IMR-90 (cell line): Measurements from ENCODE around the gene CHMP5. TPM values are rescaled to one million over a fixed set of nuclear protein-coding genes. Genes with fewer than 3 reads are reported as not detected.
A peak's percentile ranks its signal among the peaks of the same experiment; 100 is the strongest.

Experiments used
- ATAC-seq: fragments of 200-7000 bp; cut with Tn5 transposase; 2 replicates; pipeline ENCODE4 v1.9.1; 2020; ENCODE audit warnings: low read depth, mild to moderate bottlenecking, moderate library complexity
- BruUV-seq: library from RNA; stranded (reverse); fragments of 400-500 nt; replicated peaks from 2 replicates; lab custom pipeline; 2021; lab: Mats Ljungman, UMichigan
- CTCF ChIA-PET: fragments of 300-600 bp; formaldehyde crosslinking; extraction: SDS; loops from one replicate; lab custom pipeline; 2021; ENCODE audit warnings: antibody characterized with exemption; lab: Yijun Ruan, JAX
- POLR2A ChIA-PET: fragments of 300-600 bp; sonication (Branson Sonifier 250); formaldehyde crosslinking; loops from one replicate; lab custom pipeline; 2022; ENCODE audit warnings: antibody characterized with exemption; ENCODE audit not compliant: unreplicated experiment; lab: Charles Lee
- DNase-seq: peaks from one replicate; pipeline ENCODE4 v3.0.0; 2013
- H2AFZ ChIP-seq: replicated peaks from 2 replicates; pipeline ENCODE3; 2013; ENCODE audit warnings: low read length, mild to moderate bottlenecking; ENCODE audit not compliant: poor library complexity
- H2AK5ac ChIP-seq: 2 replicates; pipeline ENCODE4 v1.6.1; 2013; ENCODE audit warnings: low read depth, low read length, inconsistent platforms
- H2AK9ac ChIP-seq: replicated peaks from 2 replicates; pipeline ENCODE3; 2013; ENCODE audit warnings: mild to moderate bottlenecking, low read depth, low read length, moderate library complexity; ENCODE audit not compliant: poor library complexity
- H2BK120ac ChIP-seq: 2 replicates; pipeline ENCODE4 v1.6.1; 2013; ENCODE audit warnings: low read depth, low read length, inconsistent platforms
- H2BK15ac ChIP-seq: 3 replicates; pipeline ENCODE4 v1.6.1; 2013; ENCODE audit warnings: low read depth, low read length, inconsistent platforms
- H2BK20ac ChIP-seq: 2 replicates; pipeline ENCODE4 v1.6.1; 2013; ENCODE audit warnings: low read depth, mild to moderate bottlenecking, inconsistent platforms, low read length, moderate library complexity
- H2BK5ac ChIP-seq: 2 replicates; pipeline ENCODE4 v1.6.1; 2013; ENCODE audit warnings: mild to moderate bottlenecking, low read depth, low read length, inconsistent platforms; ENCODE audit not compliant: poor library complexity, severe bottlenecking
- H3K14ac ChIP-seq: replicated peaks from 2 replicates; pipeline ENCODE4 v1.6.1; 2013; ENCODE audit warnings: low read depth, low read length, inconsistent platforms
- H3K18ac ChIP-seq: 2 replicates; pipeline ENCODE4 v1.6.1; 2013; ENCODE audit warnings: low read depth, low read length, control low read depth
- H3K23ac ChIP-seq: 2 replicates; pipeline ENCODE4 v1.6.1; 2013; ENCODE audit warnings: low read depth, low read length, inconsistent platforms
- H3K27ac ChIP-seq: 2 replicates; pipeline ENCODE4 v1.5.1; 2013; ENCODE audit warnings: mild to moderate bottlenecking, control low read depth, low read length; ENCODE audit not compliant: insufficient read depth
- H3K27me3 ChIP-seq: 2 replicates; pipeline ENCODE4 v1.6.1; 2013; ENCODE audit warnings: low read length; ENCODE audit not compliant: control insufficient read depth, insufficient read depth
- H3K36me3 ChIP-seq: 2 replicates; pipeline ENCODE4 v1.6.1; 2013; ENCODE audit warnings: low read length, mixed read lengths; ENCODE audit not compliant: control insufficient read depth, insufficient read depth
- H3K4ac ChIP-seq: 2 replicates; pipeline ENCODE4 v1.6.1; 2013; ENCODE audit warnings: low read depth, low read length, inconsistent platforms
- H3K4me1 ChIP-seq: 2 replicates; pipeline ENCODE4 v1.6.1; 2013; ENCODE audit warnings: low read length, mixed read lengths; ENCODE audit not compliant: control insufficient read depth, insufficient read depth
- H3K4me2 ChIP-seq: 2 replicates; pipeline ENCODE4 v1.6.1; 2013; ENCODE audit warnings: low read depth, mild to moderate bottlenecking, control low read depth, low read length, moderate library complexity
- H3K4me3 ChIP-seq: 2 replicates; pipeline ENCODE4 v1.5.1; 2013; ENCODE audit warnings: low read depth, mild to moderate bottlenecking, control low read depth, low read length, moderate library complexity; ENCODE audit not compliant: insufficient read depth
- H3K56ac ChIP-seq: 2 replicates; pipeline ENCODE4 v1.6.1; 2013; ENCODE audit warnings: low read length, inconsistent platforms; ENCODE audit not compliant: insufficient read depth; ENCODE audit errors: extremely low read depth
- H3K79me1 ChIP-seq, 2 experiments: 2 replicates each; pipeline ENCODE4 v1.6.1; 2013; ENCODE audit warnings: low read length in 2 of 2, inconsistent platforms in 1 of 2, low read depth in 1 of 2
- H3K9ac ChIP-seq: 2 replicates; pipeline ENCODE4 v1.6.1; 2013; ENCODE audit warnings: low read depth, low read length, control low read depth
- H3K9me1 ChIP-seq: 2 replicates; pipeline ENCODE4 v1.6.1; 2013; ENCODE audit warnings: low read length, inconsistent platforms; ENCODE audit not compliant: insufficient read depth
- H3K9me3 ChIP-seq: 2 replicates; pipeline ENCODE4 v1.6.1; 2013; ENCODE audit warnings: low read length; ENCODE audit not compliant: control insufficient read depth, insufficient read depth
- H4K20me1 ChIP-seq: 2 replicates; pipeline ENCODE4 v1.6.1; 2013; ENCODE audit warnings: low read length, inconsistent platforms; ENCODE audit not compliant: insufficient read depth
- H4K5ac ChIP-seq: 2 replicates; pipeline ENCODE4 v1.6.1; 2013; ENCODE audit warnings: mild to moderate bottlenecking, low read depth, low read length, control low read depth
- H4K8ac ChIP-seq, 2 experiments: 2 replicates each; pipeline ENCODE4 v1.6.1; 2013; ENCODE audit warnings: low read depth in 2 of 2, low read length in 2 of 2, control low read depth in 1 of 2, inconsistent platforms in 1 of 2
- H4K91ac ChIP-seq: 2 replicates; pipeline ENCODE4 v1.6.1; 2013; ENCODE audit warnings: low read depth, low read length, inconsistent platforms; ENCODE audit not compliant: insufficient read depth
- BHLHE40 ChIP-seq: fragments of 150-350 bp; IDR thresholded peaks from 2 replicates; pipeline ENCODE4 v1.6.1; 2016; ENCODE audit warnings: mild to moderate bottlenecking, low read depth, low read length
- CEBPB ChIP-seq: IDR thresholded peaks from 2 replicates; pipeline ENCODE4 v1.6.1; 2012; ENCODE audit warnings: low read depth, low read length, improper control_type of control experiment
- CHD1 ChIP-seq: IDR thresholded peaks from 2 replicates; pipeline ENCODE4 v1.6.1; 2012; ENCODE audit warnings: low read depth, low read length, improper control_type of control experiment
- FOS ChIP-seq: fragments of 150-350 bp; IDR thresholded peaks from 2 replicates; pipeline ENCODE4 v1.6.1; 2016; ENCODE audit warnings: low read depth, low read length
- MAFK ChIP-seq: IDR thresholded peaks from 2 replicates; pipeline ENCODE4 v1.6.1; 2012; ENCODE audit warnings: low read depth, low read length, improper control_type of control experiment
- MAZ ChIP-seq: IDR thresholded peaks from 2 replicates; pipeline ENCODE4 v1.6.1; 2012; ENCODE audit warnings: low read depth, mild to moderate bottlenecking, low read length, improper control_type of control experiment, moderate library complexity, borderline replicate concordance
- NFE2L2 ChIP-seq: fragments of 150-350 bp; IDR thresholded peaks from 2 replicates; pipeline ENCODE4 v1.6.1; 2016; ENCODE audit warnings: low read depth, mild to moderate bottlenecking, low read length
- POLR2A ChIP-seq: IDR thresholded peaks from 2 replicates; pipeline ENCODE4 v1.6.1; 2012; ENCODE audit warnings: mild to moderate bottlenecking, low read depth, low read length
- RAD21 ChIP-seq: IDR thresholded peaks from 2 replicates; pipeline ENCODE4 v1.6.1; 2012; ENCODE audit warnings: low read length, improper control_type of control experiment
- RCOR1 ChIP-seq: IDR thresholded peaks from 2 replicates; pipeline ENCODE4 v1.6.1; 2012; ENCODE audit warnings: mild to moderate bottlenecking, low read length, improper control_type of control experiment; ENCODE audit not compliant: insufficient replicate concordance
- RFX5 ChIP-seq: IDR thresholded peaks from 2 replicates; pipeline ENCODE4 v1.8.0; 2012; ENCODE audit warnings: low read depth, mild to moderate bottlenecking, low read length, moderate library complexity
- SMC3 ChIP-seq: fragments of 150-350 bp; IDR thresholded peaks from 2 replicates; pipeline ENCODE4 v1.6.1; 2016; ENCODE audit warnings: low read depth, mild to moderate bottlenecking, antibody characterized with exemption, low read length, moderate library complexity
- WGBS, 2 experiments: methylation state at CpG; one replicate each; pipeline versions ENCODE4 v1.1.5 to v1.1.7; 2013; ENCODE audit warnings: missing lambda C conversion rate in 2 of 2; ENCODE audit not compliant: insufficient read length in 1 of 2; ENCODE audit errors: extremely low coverage in 2 of 2; 5-methylcytosine and 5-hydroxymethylcytosine counted together
- dilution Hi-C: fragments of 300-500 bp; cut with HindIII; formaldehyde crosslinking; loops from one replicate; pipeline ENCODE4 v1.14.3; 2018; ENCODE audit warnings: low sequenced_read_pairs; ENCODE audit not compliant: unreplicated experiment
- in situ Hi-C: fragments of 300-500 bp; cut with MboI; formaldehyde crosslinking; loops from 3 replicates; pipeline ENCODE4 v1.14.3; 2019; ENCODE audit warnings: low sequenced_read_pairs, inconsistent platforms, mixed read lengths
- intact Hi-C: fragments of 100-400 bp; cut with micrococcal nuclease; formaldehyde crosslinking; loops from 2 replicates; pipeline ENCODE4 v1.10.0; 2022
- polyA plus RNA-seq, 3 experiments: library from polyadenylated mRNA; depleted of rRNA; stranded (reverse); fragments of >200 nt; gene quantifications; 2 replicates each; pipeline ENCODE4 v1.2.3, GENCODE V29; 2012; ENCODE audit warnings: low replicate concordance in 1 of 3
- total RNA-seq: library from RNA; depleted of rRNA; stranded (reverse); fragments of >200 nt; gene quantifications from 2 replicates; pipeline ENCODE4 v1.2.3, GENCODE V29; 2012
- TF ChIP-seq, protein P1 (sequence below): fragments of 150-350 bp; IDR thresholded peaks from 2 replicates; pipeline ENCODE4 v1.6.1; 2016; ENCODE audit warnings: low read depth, mild to moderate bottlenecking, low read length, moderate library complexity, borderline replicate concordance
- TF ChIP-seq, protein P2 (sequence below): fragments of 150-350 bp; IDR thresholded peaks from 2 replicates; pipeline ENCODE4 v1.6.1; 2017; ENCODE audit warnings: mild to moderate bottlenecking, antibody characterized with exemption, low read length, low read depth
- TF ChIP-seq, protein P3 (sequence below): conservative IDR thresholded peaks from 2 replicates; pipeline ENCODE4 v1.5.1; 2012; ENCODE audit warnings: mild to moderate bottlenecking, low read depth, low read length, improper control_type of control experiment

Gene CHMP5
- total and polyA plus RNA-seq, 2 of the 4 experiments (the other 2 are of a cell fraction): 70.6 to 80.8 TPM

DNA sequence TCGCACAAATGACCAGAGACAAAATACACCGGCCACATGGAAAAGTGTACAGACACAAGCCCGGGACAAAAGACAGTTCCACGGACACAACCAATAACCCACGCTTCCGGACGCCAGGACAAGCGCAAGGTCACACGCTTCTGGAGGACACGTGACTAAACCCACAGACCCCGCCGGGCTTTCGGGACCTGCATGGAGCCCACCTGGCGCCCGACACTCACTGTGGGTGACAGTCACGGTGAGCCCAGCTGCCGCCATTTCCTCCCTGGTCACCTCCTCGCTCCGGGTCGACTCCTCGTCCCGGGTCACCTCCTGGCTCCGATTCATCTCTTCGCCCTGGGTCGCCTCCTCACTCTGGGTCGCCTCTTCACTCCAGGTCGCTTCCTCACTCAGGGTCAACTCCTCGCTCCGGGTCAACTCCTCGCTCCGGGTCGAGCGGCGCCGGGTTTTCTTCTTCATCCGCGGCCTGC, 811 bp upstream of the CHMP5 start:
- Histone ChIP-seq H3K79me1 (peaks cover 36 to 68% of the 10 kb centered on the region in 2 experiments), H2BK20ac (no peak overlapping the region), H3K18ac (peak overlapping the region; percentile 21; the same call in 1 of the 2 replicates), H3K4me3 (peak overlapping the region; percentile 84), H3K4me2 (peak overlapping the region; percentile 80), H3K4me1 (peaks cover 10% of the 10 kb centered on the region), H3K9ac (peak overlapping the region; percentile 79), H3K36me3 (peaks cover 12% of the 10 kb centered on the region), H3K27ac (peak overlapping the region; percentile 76), H4K5ac (peak overlapping the region; percentile 11; the same call in 1 of the 2 replicates), H2BK5ac (peak overlapping the region; percentile 68), H3K9me3 (no peaks in the 10 kb centered on the region), H2AFZ (peak overlapping the region; percentile 95), H3K4ac (peak overlapping the region; percentile 86), H3K27me3 (no peaks in the 10 kb centered on the region), H3K9me1 (peaks cover 5% of the 10 kb centered on the region; the same call in 1 of the 2 replicates), H3K23ac (peak overlapping the region; percentile 89), H3K56ac (peak overlapping the region; percentile 67), H3K14ac (peak overlapping the region; percentile 73), H2AK5ac (peak overlapping the region; percentile 80; the same call in 1 of the 2 replicates), H4K91ac (peak overlapping the region; percentile 60), H4K20me1 (peaks cover 9% of the 10 kb centered on the region), H2BK120ac (peak overlapping the region; percentile 11; the same call in 1 of the 2 replicates), H2AK9ac (peak overlapping the region; percentile 42), H2BK15ac (peak overlapping the region; percentile 38; the same call in 1 of the 3 replicates), H4K8ac (peak overlapping the region; percentile 14 to 17; a peak in 3 of 4 replicates)
- no TSS peak for BruUV-seq
- DNase-seq (no peak), ATAC-seq (peak; percentile 2)
- WGBS, 2 experiments: 0% methylated on average over 22 of the region's 37 CpGs; no CpG with 5 or more reads in 1 of the 2 experiments
- CTCF ChIA-PET: no interaction called here
- in situ Hi-C loops (no loop called here), dilution Hi-C loops (no loop called here), intact Hi-C loops (loop anchor here (1.0 kb wide), 1 partner anchor 183 kb away; no protein-coding TSS in a partner anchor)
- POLR2A ChIA-PET: interaction anchor here (0.6 to 1.0 kb wide), 2 partner anchors 10 to 29 kb away, joined by 3 read pairs; no protein-coding TSS in a partner anchor
- TF ChIP-seq CHD1 (no peak), NFE2L2 (no peak), MAZ (no peak), CEBPB (no peak), RAD21 (no peak), FOS (no peak), BHLHE40 (peak; percentile 21; the same call in 1 of the 2 replicates), SMC3 (no peak), RCOR1 (no peak), POLR2A (no peak; the same call in 1 of the 2 replicates), MAFK (no peak), RFX5 (no peak)
- TF ChIP-seq, protein P1, sequence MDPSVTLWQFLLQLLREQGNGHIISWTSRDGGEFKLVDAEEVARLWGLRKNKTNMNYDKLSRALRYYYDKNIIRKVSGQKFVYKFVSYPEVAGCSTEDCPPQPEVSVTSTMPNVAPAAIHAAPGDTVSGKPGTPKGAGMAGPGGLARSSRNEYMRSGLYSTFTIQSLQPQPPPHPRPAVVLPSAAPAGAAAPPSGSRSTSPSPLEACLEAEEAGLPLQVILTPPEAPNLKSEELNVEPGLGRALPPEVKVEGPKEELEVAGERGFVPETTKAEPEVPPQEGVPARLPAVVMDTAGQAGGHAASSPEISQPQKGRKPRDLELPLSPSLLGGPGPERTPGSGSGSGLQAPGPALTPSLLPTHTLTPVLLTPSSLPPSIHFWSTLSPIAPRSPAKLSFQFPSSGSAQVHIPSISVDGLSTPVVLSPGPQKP: no peak
- TF ChIP-seq, protein P2, sequence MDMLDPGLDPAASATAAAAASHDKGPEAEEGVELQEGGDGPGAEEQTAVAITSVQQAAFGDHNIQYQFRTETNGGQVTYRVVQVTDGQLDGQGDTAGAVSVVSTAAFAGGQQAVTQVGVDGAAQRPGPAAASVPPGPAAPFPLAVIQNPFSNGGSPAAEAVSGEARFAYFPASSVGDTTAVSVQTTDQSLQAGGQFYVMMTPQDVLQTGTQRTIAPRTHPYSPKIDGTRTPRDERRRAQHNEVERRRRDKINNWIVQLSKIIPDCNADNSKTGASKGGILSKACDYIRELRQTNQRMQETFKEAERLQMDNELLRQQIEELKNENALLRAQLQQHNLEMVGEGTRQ: peak; percentile 79
- TF ChIP-seq, protein P3, sequence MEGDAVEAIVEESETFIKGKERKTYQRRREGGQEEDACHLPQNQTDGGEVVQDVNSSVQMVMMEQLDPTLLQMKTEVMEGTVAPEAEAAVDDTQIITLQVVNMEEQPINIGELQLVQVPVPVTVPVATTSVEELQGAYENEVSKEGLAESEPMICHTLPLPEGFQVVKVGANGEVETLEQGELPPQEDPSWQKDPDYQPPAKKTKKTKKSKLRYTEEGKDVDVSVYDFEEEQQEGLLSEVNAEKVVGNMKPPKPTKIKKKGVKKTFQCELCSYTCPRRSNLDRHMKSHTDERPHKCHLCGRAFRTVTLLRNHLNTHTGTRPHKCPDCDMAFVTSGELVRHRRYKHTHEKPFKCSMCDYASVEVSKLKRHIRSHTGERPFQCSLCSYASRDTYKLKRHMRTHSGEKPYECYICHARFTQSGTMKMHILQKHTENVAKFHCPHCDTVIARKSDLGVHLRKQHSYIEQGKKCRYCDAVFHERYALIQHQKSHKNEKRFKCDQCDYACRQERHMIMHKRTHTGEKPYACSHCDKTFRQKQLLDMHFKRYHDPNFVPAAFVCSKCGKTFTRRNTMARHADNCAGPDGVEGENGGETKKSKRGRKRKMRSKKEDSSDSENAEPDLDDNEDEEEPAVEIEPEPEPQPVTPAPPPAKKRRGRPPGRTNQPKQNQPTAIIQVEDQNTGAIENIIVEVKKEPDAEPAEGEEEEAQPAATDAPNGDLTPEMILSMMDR: no peak
